Fibroblast of pulmonary artery (primary cell): ENCODE results near the gene IGHMBP2.

Source experiments
- DNase-seq: peaks from one replicate; pipeline ENCODE4 v3.0.0-alpha.2; 2010; ENCODE audit warnings: low read depth
- H3K4me3 ChIP-seq: replicated peaks from 2 replicates; pipeline ENCODE4 v1.5.1; 2011; ENCODE audit warnings: low read depth, mild to moderate bottlenecking, control low read depth, low read length, moderate library complexity
- CTCF ChIP-seq: IDR thresholded peaks from 2 replicates; pipeline ENCODE4 v1.5.1; 2011; ENCODE audit warnings: mild to moderate bottlenecking, control low read depth, low read length, inconsistent platforms; ENCODE audit errors: missing control alignments

Gene IGHMBP2

GRCh38 chr11:68935516-68936357, 32.0 kb downstream of the IGHMBP2 start:
- no peak for DNase-seq
- TF ChIP-seq CTCF, result no peak
- no peak overlapping the region for H3K4me3 ChIP-seq

- no peak for TF ChIP-seq CTCF
Measured at GRCh38 chr11:68936358-68936636, 32.6 kb downstream of the IGHMBP2 start.

GRCh38 chr11:68936676-68937620, 33.3 kb downstream of the IGHMBP2 start:
- no peak for DNase-seq
- no peak for TF ChIP-seq CTCF

More at GRCh38 chr11:68936358-68936636, 32.6 kb downstream of the IGHMBP2 start:
- no peak overlapping the region for H3K4me3 ChIP-seq
- no peak for DNase-seq

GRCh38 chr11:68938088-68938487, 34.4 kb downstream of the IGHMBP2 start:
- TF ChIP-seq CTCF, result no peak
- H3K4me3 ChIP-seq, result no peak overlapping the region
- no peak for DNase-seq

More at GRCh38 chr11:68936676-68937620, 33.3 kb downstream of the IGHMBP2 start:
- no peak overlapping the region for H3K4me3 ChIP-seq

- no peak for DNase-seq
- H3K4me3 ChIP-seq, result no peak overlapping the region
- TF ChIP-seq CTCF, result no peak
Measured at GRCh38 chr11:68938816-68939582, 35.3 kb downstream of the IGHMBP2 start.

- H3K4me3 ChIP-seq, result no peak overlapping the region
- no peak for DNase-seq
Measured at GRCh38 chr11:68939583-68940555, 36.2 kb downstream of the IGHMBP2 start.

More at GRCh38 chr11:68939583-68940555, 36.2 kb downstream of the IGHMBP2 start:
- TF ChIP-seq CTCF, result no peak
